HG02623 (cell line): Measurements from ENCODE around the gene OR2H2.

Experiments used
- ATAC-seq: cut with Tn5 transposase; IDR thresholded peaks from one replicate; pipeline ENCODE4 v1.9.1; 2021; ENCODE audit warnings: moderate library complexity; ENCODE audit not compliant: unreplicated experiment

OR2H2 gene

GRCh38 chr6:29590218-29590808 lies 5.4 kb downstream of the OR2H2 start:
- no peak for ATAC-seq

GRCh38 chr6:29591677-29592076 lies 6.8 kb downstream of the OR2H2 start:
- no peak for ATAC-seq

GRCh38 chr6:29593199-29593855 lies 8.4 kb downstream of the OR2H2 start:
- ATAC-seq, result no peak

- no peak for ATAC-seq
Measured at GRCh38 chr6:29596381-29596900, 11.5 kb downstream of the OR2H2 start.

DNA sequence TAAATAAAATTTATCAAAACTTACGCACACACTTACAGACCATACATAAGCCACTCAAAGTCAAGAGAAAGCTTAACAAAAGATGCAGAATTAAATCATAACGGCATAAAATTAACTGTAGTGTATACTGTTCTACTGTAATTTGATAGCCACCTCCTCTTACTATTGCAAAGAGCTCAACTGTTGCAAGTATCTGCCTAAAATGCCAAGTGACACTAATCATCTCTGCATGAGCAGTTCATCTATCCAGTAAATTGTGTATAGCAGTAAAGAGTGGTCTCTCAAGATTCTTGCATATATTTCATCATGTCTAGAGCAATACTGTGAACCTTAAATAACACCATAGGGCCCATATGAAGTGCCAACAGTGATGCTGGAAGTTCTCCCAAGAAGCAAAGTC lies 12.3 kb downstream of the OR2H2 start:
- ATAC-seq, result no peak

GRCh38 chr6:29598172-29598747 lies 13.3 kb downstream of the OR2H2 start:
- ATAC-seq, result no peak

GRCh38 chr6:29602564-29603361 lies 17.8 kb downstream of the OR2H2 start:
- ATAC-seq, result no peak

DNA sequence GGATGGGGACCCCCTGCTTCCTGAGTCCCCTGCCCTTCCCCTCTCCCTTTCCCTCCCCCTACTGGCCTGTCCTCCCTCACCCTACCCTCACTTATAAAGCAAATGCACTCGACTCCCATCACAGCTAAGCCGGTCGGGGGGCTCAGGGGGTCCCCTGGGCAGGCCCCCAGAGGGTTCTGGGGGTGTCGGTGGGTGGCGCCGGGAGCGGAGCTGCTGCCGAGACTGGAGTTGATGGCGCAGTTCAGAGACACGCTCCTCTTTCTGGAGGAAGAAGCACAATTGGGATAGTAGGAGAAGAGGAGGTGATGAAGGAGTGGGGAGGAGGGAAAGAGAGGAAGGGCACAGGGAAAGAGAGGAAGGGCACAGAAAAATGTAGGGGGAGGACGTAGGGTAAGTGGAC lies 18.5 kb downstream of the OR2H2 start:
- no peak for ATAC-seq

DNA sequence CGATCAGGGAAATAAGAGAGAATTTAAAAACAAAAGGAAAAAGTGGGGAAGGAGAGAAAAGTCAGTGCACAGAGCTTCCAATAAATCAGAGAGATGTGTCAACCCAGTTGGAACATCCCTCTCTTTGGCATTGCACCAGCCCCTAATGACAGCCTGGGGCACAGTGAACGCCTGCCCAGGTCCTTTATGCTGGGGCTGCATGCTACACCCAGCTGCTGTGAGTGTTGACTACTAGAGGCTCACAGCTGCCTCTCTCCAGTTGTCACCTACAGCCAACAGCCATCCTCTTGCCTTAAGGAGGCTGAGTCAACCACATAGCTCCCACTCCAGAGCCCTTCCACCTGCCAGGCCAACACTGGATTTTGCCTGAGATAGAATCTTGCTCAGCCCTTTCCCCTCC lies 19.0 kb downstream of the OR2H2 start:
- no peak for ATAC-seq

GRCh38 chr6:29608131-29608530 lies 23.2 kb downstream of the OR2H2 start:
- ATAC-seq, result no peak

- no peak for ATAC-seq
Measured at GRCh38 chr6:29610540-29610939, 25.6 kb downstream of the OR2H2 start.

DNA sequence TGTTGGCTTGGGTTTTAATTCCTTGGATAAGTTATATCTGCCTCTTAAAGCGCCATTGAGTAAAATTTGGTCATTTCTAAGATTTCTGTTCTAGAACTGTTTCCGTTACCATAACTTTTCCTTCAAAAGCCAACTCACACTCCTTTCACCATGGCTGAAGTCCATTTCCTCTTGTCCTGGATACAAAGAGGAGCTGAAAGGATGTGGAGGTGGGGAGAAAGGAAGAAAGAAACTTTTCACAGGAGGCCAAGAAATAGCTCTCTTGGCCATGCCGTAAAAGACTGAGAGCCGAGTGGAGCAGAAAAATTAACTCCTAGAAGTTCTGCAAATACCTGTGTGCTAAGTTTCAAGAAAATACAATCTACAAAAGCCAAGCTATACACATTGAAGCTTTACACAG lies 26.5 kb downstream of the OR2H2 start:
- ATAC-seq, result no peak

- ATAC-seq, result no peak
Measured at GRCh38 chr6:29617782-29618554, 33.0 kb downstream of the OR2H2 start.

GRCh38 chr6:29619578-29620160 lies 34.7 kb downstream of the OR2H2 start:
- ATAC-seq, result no peak

- ATAC-seq, result no peak
Measured at GRCh38 chr6:29620630-29621029, 35.7 kb downstream of the OR2H2 start.

DNA sequence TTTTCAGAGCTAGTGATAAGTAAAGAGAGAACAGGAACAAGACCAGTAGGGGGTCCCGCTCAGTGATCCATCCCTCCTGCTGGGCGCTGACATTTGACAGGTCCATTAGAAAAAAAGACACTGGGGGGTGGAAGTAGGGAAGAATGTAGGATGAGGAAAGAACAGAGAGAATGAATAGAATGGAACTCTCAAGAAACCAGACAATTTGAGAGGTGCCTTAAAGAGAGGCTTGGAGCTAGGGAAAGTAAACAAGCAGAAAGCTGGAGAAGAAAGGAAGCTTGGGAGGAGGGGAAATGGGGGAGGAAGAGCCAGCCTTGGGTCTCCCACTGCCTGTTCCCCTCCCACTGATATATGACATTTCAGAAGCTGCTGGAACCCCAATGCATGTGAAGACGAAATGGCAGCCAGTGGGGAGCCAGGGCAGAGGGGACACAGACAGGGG lies 39.6 kb downstream of the OR2H2 start:
- no peak for ATAC-seq

- no peak for ATAC-seq
Measured at GRCh38 chr6:29625337-29625930, 40.5 kb downstream of the OR2H2 start.

- no peak for ATAC-seq
Measured at GRCh38 chr6:29626948-29627754, 42.2 kb downstream of the OR2H2 start.

DNA sequence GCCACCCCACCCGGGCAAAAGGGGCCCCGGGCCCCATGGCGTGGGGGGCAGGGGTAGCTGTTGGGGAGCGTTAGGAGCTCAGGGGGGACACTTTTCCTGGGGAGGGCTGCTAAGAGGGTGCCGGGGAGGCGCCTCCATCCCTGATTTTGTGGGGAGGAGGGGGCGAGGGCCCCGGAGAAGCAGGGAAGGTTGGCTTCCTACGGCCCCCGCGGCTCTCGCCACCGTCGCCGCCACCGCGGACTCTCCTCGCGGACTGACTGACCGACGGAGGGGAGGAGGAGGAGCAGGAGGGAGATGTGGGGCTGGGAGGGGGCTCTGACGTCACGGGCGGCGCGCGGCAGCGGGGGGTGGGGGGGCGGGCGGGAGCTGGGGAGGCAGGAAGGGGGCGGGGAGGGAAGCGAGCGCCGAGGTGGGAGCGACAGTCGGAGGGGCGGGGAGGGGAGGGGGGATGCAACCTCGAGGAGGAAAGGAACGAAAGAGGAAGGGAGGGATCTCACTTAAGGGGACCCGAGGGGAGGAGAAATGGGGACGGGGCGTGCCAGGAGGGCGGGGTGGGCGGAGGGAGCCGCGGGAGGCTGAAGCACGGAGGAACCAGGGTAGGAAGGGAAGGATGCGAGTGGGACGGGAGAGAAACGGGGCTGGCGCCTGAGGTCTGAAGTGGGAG lies 43.0 kb downstream of the OR2H2 start:
- no peak for ATAC-seq
